PC-9 (cell line): Measurements from ENCODE around the gene ITPR3. TPM values are rescaled to one million over a fixed set of nuclear protein-coding genes. Genes with fewer than 3 reads are reported as not detected.

Source experiments
- BruUV-seq: library from RNA; stranded (reverse); fragments of 400-500 nt; replicated peaks from 2 replicates; lab custom pipeline; 2021; lab: Mats Ljungman, UMichigan
- CTCF ChIA-PET: fragments of 300-600 bp; sonication (Branson Sonifier 250); formaldehyde crosslinking; loops from one replicate; lab custom pipeline; 2022; ENCODE audit warnings: antibody characterized with exemption; lab: Charles Lee
- POLR2A ChIA-PET: fragments of 300-600 bp; sonication (Branson Sonifier 250); formaldehyde crosslinking; loops from one replicate; lab custom pipeline; 2022; ENCODE audit warnings: antibody characterized with exemption; ENCODE audit not compliant: unreplicated experiment; lab: Charles Lee
- DNase-seq, 2 experiments: peaks; one replicate each; pipeline versions ENCODE4 v3.0.0 to v3.0.0-alpha.2; 2015 to 2022; ENCODE audit warnings: mixed read lengths in 1 of 2
- H2AFZ ChIP-seq: fragments of 200-600 bp; sonication (generic); 2 replicates; pipeline ENCODE4 v1.8.1; 2017; ENCODE audit warnings: antibody characterized with exemption
- H3F3A ChIP-seq: fragments of 200-600 bp; sonication (generic); 2 replicates; pipeline ENCODE4 v1.8.1; 2017; ENCODE audit warnings: antibody characterized with exemption, mild to moderate bottlenecking, low read depth; ENCODE audit not compliant: insufficient read depth
- H3K27ac ChIP-seq: fragments of 200-600 bp; sonication (generic); 2 replicates; pipeline ENCODE4 v1.6.1; 2016; ENCODE audit warnings: mixed run types
- H3K27me3 ChIP-seq: fragments of 200-600 bp; sonication (generic); 2 replicates; pipeline ENCODE4 v1.6.1; 2016; ENCODE audit warnings: low read depth, mixed run types; ENCODE audit not compliant: insufficient read depth
- H3K36me3 ChIP-seq: fragments of 200-600 bp; sonication (generic); 2 replicates; pipeline ENCODE4 v1.6.1; 2016; ENCODE audit warnings: low read depth, mixed run types
- H3K4me1 ChIP-seq: fragments of 200-600 bp; sonication (generic); replicated peaks from 2 replicates; pipeline ENCODE4 v1.6.1; 2016; ENCODE audit warnings: mixed run types; ENCODE audit not compliant: insufficient read depth
- H3K4me2 ChIP-seq: fragments of 200-600 bp; sonication (generic); 2 replicates; pipeline ENCODE4 v1.6.1; 2017; ENCODE audit warnings: mixed run types
- H3K4me3 ChIP-seq: fragments of 200-600 bp; sonication (generic); 2 replicates; pipeline ENCODE4 v1.6.1; 2016; ENCODE audit warnings: mixed run types
- H3K79me2 ChIP-seq: fragments of 200-600 bp; sonication (generic); 2 replicates; pipeline ENCODE4 v1.6.1; 2017; ENCODE audit warnings: low read depth, mixed run types
- H3K9me2 ChIP-seq: fragments of 200-600 bp; sonication (generic); 2 replicates; pipeline ENCODE4 v1.8.1; 2017; ENCODE audit warnings: mild to moderate bottlenecking; ENCODE audit not compliant: insufficient read depth
- H3K9me3 ChIP-seq: fragments of 200-600 bp; sonication (generic); 2 replicates; pipeline ENCODE4 v1.8.1; 2016; ENCODE audit warnings: low read depth; ENCODE audit not compliant: insufficient read depth
- H4K20me1 ChIP-seq: fragments of 200-600 bp; sonication (generic); 2 replicates; pipeline ENCODE4 v1.8.1; 2017; ENCODE audit not compliant: insufficient read depth
- CTCF ChIP-seq: fragments of 200-600 bp; sonication (generic); conservative IDR thresholded peaks from 2 replicates; pipeline ENCODE4 v1.6.1; 2017; ENCODE audit warnings: mixed run types, antibody characterized with exemption, mild to moderate bottlenecking, moderate library complexity
- EZH2 ChIP-seq: fragments of 200-600 bp; sonication (generic); IDR thresholded peaks from 2 replicates; pipeline ENCODE4 v1.8.0; 2017; ENCODE audit warnings: antibody characterized with exemption, low read depth
- intact Hi-C: fragments of 100-400 bp; cut with micrococcal nuclease; formaldehyde crosslinking; loops from one replicate; pipeline ENCODE4 v1.10.0; 2022; ENCODE audit not compliant: unreplicated experiment
- total RNA-seq: library from RNA; stranded (reverse); gene quantifications from 2 replicates; pipeline ENCODE4 v1.2.3, GENCODE V29; 2021

ITPR3 gene
- total RNA-seq, 1 experiment from 2014 or later = 86.9 TPM

- Histone ChIP-seq H3K9me3 (no peaks in the 10 kb centered on the region), H4K20me1 (no peaks in the 10 kb centered on the region), H3K36me3 (0 out of 2 replicates have a peak, but pooled peaks cover 9% of the 10 kb centered on the region), H3K27me3 (no peaks in the 10 kb centered on the region), H3F3A (peaks cover 55% of the 10 kb centered on the region; the same call in 1 of the 2 replicates), H2AFZ (no peak overlapping the region), H3K4me1 (peaks cover 15% of the 10 kb centered on the region), H3K79me2 (no peaks in the 10 kb centered on the region), H3K4me3 (no peak overlapping the region), H3K9me2 (no peaks in the 10 kb centered on the region), H3K4me2 (no peak overlapping the region), H3K27ac (no peak overlapping the region)
- BruUV-seq = no TSS peak
- ChIA-PET CTCF (no interaction called here), POLR2A (interaction anchor here (0.7 kb wide), 1 partner anchor 48 kb away, joined by 3 read pairs; no protein-coding TSS in a partner anchor)
- DNase-seq = no peak
- intact Hi-C loops = no loop called here
- no peak for TF ChIP-seq CTCF
- no peak for TF ChIP-seq EZH2
Observed at GRCh38 chr6:33670086-33670660, 49.1 kb downstream of the ITPR3 start.

GRCh38 chr6:33670971-33671743 is 50.0 kb downstream of the ITPR3 start:
- H3K9me2 ChIP-seq = no peaks in the 10 kb centered on the region
- no peaks in the 10 kb centered on the region for H4K20me1 ChIP-seq
- H3K27ac ChIP-seq = no peak overlapping the region
- no peak overlapping the region for H3K4me2 ChIP-seq
- TF ChIP-seq CTCF (no peak), EZH2 (no peak)
- H3K4me3 ChIP-seq = no peak overlapping the region
- no peak for DNase-seq
- no peaks in the 10 kb centered on the region for H3K79me2 ChIP-seq
- H2AFZ ChIP-seq = no peak overlapping the region
- ChIA-PET CTCF (interaction anchor here (0.6 kb wide), 1 partner anchor 81 kb away, joined by 3 read pairs; no protein-coding TSS in a partner anchor), POLR2A (interaction anchor here (0.7 kb wide), 1 partner anchor 49 kb away, joined by 3 read pairs; no protein-coding TSS in a partner anchor)
- no peaks in the 10 kb centered on the region for H3K27me3 ChIP-seq
- peaks cover 56% of the 10 kb centered on the region; the same call in 1 of the 2 replicates for H3F3A ChIP-seq
- no TSS peak for BruUV-seq
- peaks cover 18% of the 10 kb centered on the region; the same call in 1 of the 2 replicates for H3K36me3 ChIP-seq
- no peaks in the 10 kb centered on the region for H3K9me3 ChIP-seq
- intact Hi-C loops = no loop called here
- H3K4me1 ChIP-seq = peaks cover 15% of the 10 kb centered on the region

- intact Hi-C loops = loop anchor here (2.0 kb wide), 1 partner anchor 51 kb away; the partner anchor contains the start of gene ITPR3
- TF ChIP-seq EZH2 (no peak), CTCF (no peak)
- H3K9me2 ChIP-seq = no peaks in the 10 kb centered on the region
- no peak overlapping the region for H3K4me3 ChIP-seq
- peaks cover 22% of the 10 kb centered on the region; the same call in 1 of the 2 replicates for H3K36me3 ChIP-seq
- H3K9me3 ChIP-seq = no peaks in the 10 kb centered on the region
- peaks cover 15% of the 10 kb centered on the region for H3K4me1 ChIP-seq
- H3K79me2 ChIP-seq = no peaks in the 10 kb centered on the region
- peaks cover 56% of the 10 kb centered on the region; the same call in 1 of the 2 replicates for H3F3A ChIP-seq
- no peak overlapping the region for H3K27ac ChIP-seq
- POLR2A ChIA-PET = no interaction called here
- no peaks in the 10 kb centered on the region for H3K27me3 ChIP-seq
- no peak for DNase-seq
- H2AFZ ChIP-seq = no peak overlapping the region
- CTCF ChIA-PET = interaction anchor here (0.6 kb wide), 1 partner anchor 82 kb away, joined by 3 read pairs; no protein-coding TSS in a partner anchor
- BruUV-seq = no TSS peak
- H3K4me2 ChIP-seq = no peak overlapping the region
- H4K20me1 ChIP-seq = no peaks in the 10 kb centered on the region
Observed at GRCh38 chr6:33671744-33672072, 50.6 kb downstream of the ITPR3 start.
